Erythroblast (primary cell): ENCODE data around the gene DLX3.

ENCODE experiments used
- GATA1 ChIP-seq: IDR thresholded peaks from 2 replicates; pipeline ENCODE4 v1.6.1; 2011; ENCODE audit warnings: low read depth, mild to moderate bottlenecking, control low read depth, low read length, moderate library complexity
- POLR2A ChIP-seq: IDR thresholded peaks from 2 replicates; pipeline ENCODE4 v1.6.1; 2011; ENCODE audit warnings: mild to moderate bottlenecking, low read length

DNA sequence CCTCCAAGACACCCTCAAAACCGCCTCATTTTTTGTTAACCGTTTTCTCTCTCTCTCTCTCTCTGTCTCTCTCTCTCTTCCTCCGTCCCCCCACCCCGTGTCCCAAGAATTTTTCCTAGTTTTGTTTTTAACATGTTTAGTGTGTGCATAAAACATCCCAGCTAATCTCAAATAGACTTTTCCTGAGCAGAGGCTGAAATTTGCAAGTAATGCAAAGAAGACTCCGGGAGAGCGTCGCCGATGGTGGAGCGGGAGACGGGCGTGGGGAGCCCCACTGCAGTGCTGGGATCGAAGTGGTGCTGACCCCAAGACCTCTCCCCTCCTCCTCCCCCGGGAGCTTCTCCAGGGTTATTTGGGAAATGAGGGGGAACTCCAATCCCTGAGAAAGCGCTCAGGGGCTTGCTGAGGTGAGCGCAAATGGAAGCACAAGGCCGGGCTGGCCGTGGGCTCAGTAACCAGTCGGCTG, 30.7 kb downstream of the DLX3 start:
- TF ChIP-seq POLR2A (no peak), GATA1 (no peak)
